Inferior parietal cortex (tissue), 1 donor: ENCODE measurements around the gene SPSB1.

Experiments
- DNase-seq: peaks from one replicate; pipeline ENCODE4 v3.0.0-alpha.2; 2016; ENCODE audit errors: extremely low spot score

The SPSB1 gene

DNA sequence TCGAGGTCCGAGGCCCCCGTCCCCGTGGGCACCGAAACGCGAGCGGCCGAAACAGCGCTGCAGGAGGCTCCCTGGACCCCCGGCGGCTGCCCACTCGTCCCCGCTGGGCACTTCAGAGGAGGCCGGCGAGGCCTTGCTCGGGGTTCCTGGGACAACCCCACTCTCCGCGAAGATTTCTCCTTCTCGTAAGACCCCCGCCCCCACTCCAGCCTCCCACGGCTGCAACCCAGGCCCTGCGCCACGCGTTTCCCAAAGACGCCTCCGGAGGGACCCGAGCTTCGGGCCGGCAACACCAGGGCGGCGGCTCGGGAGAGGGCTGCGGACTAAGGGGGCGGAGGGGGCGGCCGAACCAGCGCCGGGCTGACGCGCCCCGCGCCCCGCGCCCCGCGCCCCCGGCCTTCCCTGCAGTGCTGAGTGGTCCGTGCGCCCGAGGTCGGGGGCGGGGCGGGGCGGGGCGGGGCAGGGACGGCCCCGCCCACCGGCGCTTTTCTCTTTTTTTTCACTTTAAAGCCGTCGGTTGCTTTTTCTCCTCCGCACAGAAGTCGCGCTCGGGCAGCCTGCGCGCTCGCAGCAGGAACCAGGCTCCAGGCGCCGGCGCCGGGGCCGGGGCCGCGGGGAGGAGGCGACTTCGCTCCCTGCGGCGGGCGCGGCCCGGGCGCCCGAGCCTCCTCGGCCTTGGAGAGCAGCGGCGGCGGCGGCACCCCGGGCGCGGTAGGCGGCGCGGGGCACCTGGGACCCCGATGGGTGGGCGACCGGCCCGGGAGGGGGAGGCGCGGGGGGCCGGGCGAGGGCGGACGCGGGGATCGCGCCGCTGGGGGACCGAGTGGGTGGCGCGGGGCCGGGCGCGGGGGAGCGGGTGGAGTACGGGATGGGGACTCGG lies at the start of gene SPSB1:
Gene SPSB1 (plus strand): TSS at position 534 of the 880 bp plus-strand sequence. CDS start 62,998 bp downstream, outside the sequence.
- peak; percentile 74 for DNase-seq

DNA sequence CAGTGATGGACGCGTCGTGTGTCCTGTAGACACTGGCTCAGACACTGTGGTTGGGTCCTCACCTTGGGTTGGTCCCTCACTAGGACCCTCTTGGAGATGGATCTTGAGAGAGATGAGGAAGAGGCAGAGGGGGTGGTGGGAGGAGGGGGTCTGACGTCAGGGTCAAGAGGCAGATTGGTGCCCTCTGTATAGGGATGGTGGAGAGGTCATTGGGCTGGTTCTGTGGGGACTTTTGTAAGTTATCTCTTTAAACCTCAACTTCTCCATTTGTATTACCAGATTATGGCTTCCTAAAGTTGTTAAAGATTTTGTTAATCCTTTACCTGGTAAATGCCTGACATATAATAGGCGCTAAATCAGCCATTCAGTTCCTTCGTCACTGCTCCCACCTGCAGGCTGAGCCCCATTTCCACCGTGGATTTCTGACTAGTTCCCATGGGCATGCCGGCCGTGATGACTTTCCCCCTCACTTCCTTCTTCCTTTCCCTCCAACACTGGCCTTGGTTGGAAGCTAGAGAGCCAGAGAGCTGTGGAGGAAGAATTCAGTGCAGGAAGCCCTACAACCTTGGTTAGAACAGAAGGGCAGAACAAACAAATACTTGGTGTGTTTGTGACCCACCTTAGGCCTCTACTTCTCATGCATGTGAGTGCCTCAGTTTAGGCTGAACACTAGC lies 49.5 kb upstream of the SPSB1 start:
- DNase-seq: no peak

DNA sequence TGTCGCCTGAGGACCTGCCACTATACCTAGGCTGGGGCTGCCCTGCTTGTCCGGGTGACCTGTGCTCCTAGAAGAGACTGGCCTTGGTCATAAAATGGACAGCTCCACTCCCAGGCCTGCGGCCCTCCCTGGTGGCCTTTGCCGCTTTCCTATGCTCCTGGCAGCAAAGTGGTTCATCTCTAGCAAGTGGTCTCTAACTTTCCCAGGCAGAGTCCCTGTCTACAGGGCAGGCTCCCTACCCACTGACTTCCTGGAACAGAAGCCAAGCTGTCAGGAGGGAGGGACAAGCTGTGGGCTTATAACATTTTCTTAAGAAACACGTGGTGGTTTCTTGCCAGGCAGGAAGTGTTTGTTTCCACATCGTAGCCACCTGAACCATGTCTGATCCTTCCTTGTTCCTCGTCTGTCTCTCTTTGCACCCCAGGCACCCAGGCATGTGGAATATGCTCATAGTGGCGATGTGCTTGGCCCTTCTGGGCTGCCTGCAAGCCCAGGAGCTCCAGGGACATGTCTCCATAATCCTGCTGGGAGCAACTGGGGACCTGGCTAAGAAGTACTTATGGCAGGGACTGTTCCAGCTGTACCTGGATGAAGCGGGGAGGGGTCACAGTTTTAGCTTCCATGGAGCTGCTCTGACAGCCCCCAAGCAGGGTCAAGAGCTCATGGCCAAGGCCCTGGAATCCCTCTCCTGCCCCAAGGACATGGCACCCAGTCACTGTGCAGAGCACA lies 48.0 kb upstream of the SPSB1 start:
- DNase-seq: no peak

- no peak for DNase-seq
Observed at GRCh38 chr1:9245230-9245619, 47.5 kb upstream of the SPSB1 start.

DNA sequence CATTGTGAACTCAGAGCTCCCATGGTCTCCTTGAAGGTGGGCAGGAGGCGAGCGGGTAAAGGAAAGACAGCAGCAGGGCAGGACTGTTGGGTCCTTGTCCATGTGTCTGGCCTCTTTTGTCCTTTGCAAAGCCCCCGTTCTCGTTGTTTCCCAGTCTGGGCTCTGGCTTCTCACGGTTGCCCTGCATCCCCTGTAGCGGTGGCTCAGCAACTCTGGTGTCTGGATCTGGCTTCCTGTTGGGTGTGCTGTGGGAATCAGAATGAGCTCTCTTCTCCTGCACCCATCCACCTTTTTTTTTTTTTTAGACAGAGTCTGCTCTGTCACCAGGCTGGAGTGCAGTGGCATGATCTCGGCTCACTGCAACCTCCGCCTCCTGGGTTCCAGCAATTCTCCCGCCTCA lies 47.0 kb upstream of the SPSB1 start:
- DNase-seq: no peak

DNA sequence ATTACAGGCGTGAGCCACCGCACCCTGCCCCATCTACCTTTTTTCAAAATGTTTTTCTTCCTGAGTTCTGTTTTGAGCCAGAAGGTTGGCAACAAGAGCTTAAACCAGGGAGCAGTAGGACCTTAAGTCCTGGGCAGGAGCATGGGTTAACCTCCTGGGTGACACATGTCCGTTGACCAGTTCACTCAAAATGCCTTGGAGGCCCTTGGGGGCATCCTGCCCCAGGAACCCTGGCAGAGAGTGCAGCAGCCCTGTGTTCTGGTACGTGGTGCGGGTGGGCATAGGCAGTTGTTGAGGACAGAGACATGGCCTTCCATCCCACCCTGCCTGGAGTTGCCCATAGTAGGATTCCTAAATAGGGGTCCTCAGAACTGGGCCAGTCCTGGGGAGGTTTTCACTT lies 46.5 kb upstream of the SPSB1 start:
- DNase-seq: no peak

DNA sequence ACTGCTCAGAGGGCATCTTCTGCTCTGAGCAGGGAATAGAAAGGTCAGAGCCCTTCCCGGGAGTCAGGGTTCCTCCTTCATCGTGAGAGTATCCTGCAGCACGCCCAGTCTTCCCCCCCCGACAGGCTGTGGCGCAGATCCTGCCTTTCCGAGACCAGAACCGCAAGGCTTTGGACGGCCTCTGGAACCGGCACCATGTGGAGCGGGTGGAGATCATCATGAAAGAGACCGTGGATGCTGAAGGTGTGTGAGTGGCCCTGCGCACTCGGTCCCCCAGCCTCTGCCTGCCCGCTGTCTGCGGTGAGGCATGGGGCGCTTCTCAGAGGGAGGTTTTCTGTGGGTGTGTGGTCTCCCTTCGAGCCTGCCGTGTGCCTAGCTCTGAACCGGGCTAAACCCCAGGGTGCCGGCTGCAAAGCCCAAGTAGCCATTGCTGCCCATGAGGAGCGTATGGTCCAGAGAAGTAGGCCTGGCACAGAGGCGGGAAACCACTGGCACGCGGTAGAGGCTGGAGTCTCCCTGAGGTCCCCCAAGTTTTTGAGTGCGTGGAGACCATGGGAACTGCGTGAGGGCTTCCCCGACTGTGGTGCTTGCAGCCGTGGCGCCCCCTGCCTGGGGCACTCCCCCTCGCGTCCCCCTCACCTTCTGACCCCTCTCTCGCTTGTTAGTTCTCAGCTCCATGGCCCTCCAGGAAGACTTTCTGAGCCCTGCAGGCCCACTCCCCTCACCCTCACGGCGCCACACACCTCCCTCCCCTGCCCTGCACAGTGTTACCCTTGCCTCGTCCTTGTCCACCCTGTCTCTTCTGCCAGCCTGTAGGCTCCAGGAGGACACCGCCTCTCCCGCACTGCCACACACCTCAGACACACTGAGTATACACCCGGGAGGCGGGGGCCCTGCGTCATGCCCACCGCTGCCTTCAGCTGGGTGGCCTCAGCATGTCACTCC lies 45.6 kb upstream of the SPSB1 start:
- no peak for DNase-seq

GRCh38 chr1:9247894-9248293 lies 44.8 kb upstream of the SPSB1 start:
- no peak for DNase-seq

GRCh38 chr1:9248341-9249262 lies 44.1 kb upstream of the SPSB1 start:
- no peak for DNase-seq

GRCh38 chr1:9249263-9249533 lies 43.5 kb upstream of the SPSB1 start:
- DNase-seq: no peak

- no peak for DNase-seq
Observed at GRCh38 chr1:9249534-9250410, 42.9 kb upstream of the SPSB1 start.

DNA sequence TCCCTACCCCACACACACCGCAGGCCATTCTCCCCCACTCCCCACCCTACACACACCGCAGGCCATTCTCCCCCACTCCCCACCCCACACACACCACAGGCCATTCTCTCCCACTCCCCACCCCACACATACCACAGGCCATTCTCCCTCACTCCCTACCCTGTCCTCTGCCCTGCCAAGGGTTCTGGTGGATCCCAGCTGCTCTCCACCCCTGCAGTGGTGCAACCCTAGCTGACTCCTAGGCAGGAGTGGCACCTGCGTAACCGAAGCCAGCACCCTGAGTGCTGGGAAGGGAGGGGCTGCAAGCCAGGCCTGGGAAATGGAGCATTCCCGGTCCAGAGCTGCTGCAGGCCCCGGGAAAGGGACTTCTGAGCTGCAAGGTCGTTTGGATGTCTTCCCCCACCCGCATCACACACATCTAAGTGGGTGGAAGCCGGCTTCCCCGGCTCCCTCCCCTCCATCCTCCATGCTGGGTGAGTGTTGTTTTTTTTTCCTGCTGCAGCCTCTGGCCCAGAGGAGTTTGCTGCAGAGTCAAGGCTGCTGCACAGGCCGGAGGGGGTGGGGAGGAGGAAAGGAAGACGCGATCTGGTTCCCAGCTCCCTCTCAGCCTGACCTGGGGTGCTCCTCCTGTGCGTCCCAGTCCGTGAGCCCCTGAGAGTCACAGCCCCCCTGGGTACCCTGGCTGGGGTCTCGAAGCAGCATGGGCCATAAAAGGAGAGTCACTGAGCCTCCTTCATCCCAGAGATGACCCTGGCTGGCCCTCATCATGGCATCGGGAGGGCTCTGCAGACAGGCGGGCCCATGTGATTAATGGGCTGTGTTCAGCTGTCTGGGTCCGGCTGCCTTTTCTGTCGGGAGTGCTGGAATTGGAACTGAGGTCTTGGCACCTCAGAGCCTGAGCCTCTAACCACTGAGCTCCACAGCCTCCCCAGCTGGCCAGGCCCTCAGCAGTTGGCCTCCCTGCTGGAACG lies 42.0 kb upstream of the SPSB1 start:
- no peak for DNase-seq

- no peak for DNase-seq
Observed at GRCh38 chr1:9251501-9251900, 41.2 kb upstream of the SPSB1 start.

DNA sequence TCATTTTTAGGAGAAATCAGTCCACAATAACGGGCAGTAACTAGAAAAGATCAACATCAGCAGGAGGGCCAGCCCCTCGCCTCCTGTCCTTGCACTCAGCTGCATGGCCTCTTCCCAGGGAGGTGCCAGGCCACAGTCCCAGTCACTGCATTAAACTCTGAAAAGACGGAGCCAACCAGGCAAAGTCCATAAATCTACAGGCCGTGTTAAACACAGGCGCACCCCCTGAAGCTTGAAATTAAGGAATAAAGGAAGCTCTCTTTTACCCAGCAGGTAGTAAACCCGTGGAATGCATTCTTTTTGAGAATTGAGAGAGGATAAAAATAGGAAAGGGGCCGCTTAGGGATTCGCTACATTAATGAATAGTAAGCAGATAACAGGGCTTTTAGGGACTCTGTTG lies 39.7 kb upstream of the SPSB1 start:
- DNase-seq: no peak

DNA sequence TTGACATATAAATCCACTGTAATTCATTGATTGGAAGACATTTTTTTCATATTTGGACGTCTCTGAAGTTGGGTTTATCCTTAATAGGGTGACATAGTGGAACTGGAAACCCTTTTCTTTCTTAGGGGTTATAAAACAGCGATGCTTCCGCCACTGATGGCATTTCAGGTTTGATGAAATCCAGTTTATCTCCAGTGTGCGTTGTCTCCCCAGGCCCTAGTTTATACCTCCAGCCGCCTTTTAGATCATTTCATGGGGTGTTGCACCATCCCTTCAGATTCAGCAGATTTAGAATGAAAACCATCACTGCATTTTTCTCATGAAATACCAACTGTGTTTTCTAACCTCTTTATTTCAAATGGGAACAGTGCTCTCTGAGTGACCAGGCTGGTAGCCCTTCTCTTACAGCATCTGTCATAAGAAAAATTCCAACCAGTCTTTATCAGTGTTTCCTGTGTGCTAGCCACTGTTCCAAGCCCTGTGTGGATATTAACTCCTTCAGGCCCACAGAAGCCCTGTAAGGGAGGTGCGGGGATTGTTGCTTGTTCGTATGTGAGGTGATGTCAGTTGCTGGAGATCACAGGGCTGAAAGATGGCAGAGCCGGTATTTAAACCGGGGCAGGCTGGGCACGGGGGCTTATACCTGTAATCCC lies 39.1 kb upstream of the SPSB1 start:
- no peak for DNase-seq

- DNase-seq: no peak
Observed at GRCh38 chr1:9256332-9256731, 36.4 kb upstream of the SPSB1 start.

GRCh38 chr1:9257851-9258250 lies 34.8 kb upstream of the SPSB1 start:
- no peak for DNase-seq

- no peak for DNase-seq
Observed at GRCh38 chr1:9258629-9259028, 34.1 kb upstream of the SPSB1 start.
